ENCODE data around the gene SPATA13.
"Not testable (repeated sequence)": the region's sequence is repeated elsewhere in the genome, so short reads cannot be mapped to it uniquely, and the experiment has no call there.

The SPATA13 gene

GRCh38 chr13:24215732-24216131 lies 55.2 kb downstream of the SPATA13 start:
- TF ChIP-seq CTCF (IDR thresholded peaks at IDR 0.05; ENCODE audit: insufficient read depth, missing control alignments) = no peak
- FAIRE-seq (no peak), DNase-seq (ENCODE audit: insufficient read length, low spot score) (no peak)

GRCh38 chr13:24216176-24216575 lies 55.7 kb downstream of the SPATA13 start:
- no peak for FAIRE-seq
- DNase-seq (ENCODE audit: insufficient read length, low spot score) = no peak
- TF ChIP-seq CTCF (IDR thresholded peaks at IDR 0.05; ENCODE audit: insufficient read depth, missing control alignments) = no peak

- DNase-seq (ENCODE audit: insufficient read length, low spot score); FAIRE-seq: not testable (repeated sequence)
Observed at GRCh38 chr13:24216779-24217178, 56.3 kb downstream of the SPATA13 start.

GRCh38 chr13:24217601-24218281 lies 57.2 kb downstream of the SPATA13 start:
- FAIRE-seq (no peak), DNase-seq (ENCODE audit: insufficient read length, low spot score) (no peak)

GRCh38 chr13:24218338-24218737 lies 57.8 kb downstream of the SPATA13 start:
- FAIRE-seq (no peak), DNase-seq (ENCODE audit: insufficient read length, low spot score) (no peak)
- TF ChIP-seq CTCF (IDR thresholded peaks at IDR 0.05; ENCODE audit: insufficient read depth, missing control alignments) = no peak

More at GRCh38 chr13:24217601-24218281, 57.2 kb downstream of the SPATA13 start:
- no peak for TF ChIP-seq CTCF (IDR thresholded peaks at IDR 0.05; ENCODE audit: insufficient read depth, missing control alignments)

- FAIRE-seq = no peak
- TF ChIP-seq CTCF (IDR thresholded peaks at IDR 0.05; ENCODE audit: insufficient read depth, missing control alignments) = no peak
- DNase-seq (ENCODE audit: insufficient read length, low spot score) = no peak
Observed at GRCh38 chr13:24218977-24219376, 58.5 kb downstream of the SPATA13 start.

GRCh38 chr13:24220086-24220703 lies 59.7 kb downstream of the SPATA13 start:
- TF ChIP-seq CTCF (IDR thresholded peaks at IDR 0.05; ENCODE audit: insufficient read depth, missing control alignments) = peak; percentile 85
- DNase-seq (ENCODE audit: insufficient read length, low spot score) (peak; percentile 34), FAIRE-seq (no peak)
